ENCODE data around the gene TMEM151A.

GRCh38 chr11:66297610-66298009 is 5.9 kb downstream of the TMEM151A start:
- TF ChIP-seq POLR2AphosphoS5 (IDR thresholded peaks at IDR 0.05) (no peak), CTCF (IDR thresholded peaks at IDR 0.05) (no peak), POLR2A (IDR thresholded peaks at IDR 0.05) (no peak)
